Lower lobe of right lung (tissue), 2 donors: ENCODE data around the gene CCP110. TPM values are rescaled to one million over a fixed set of nuclear protein-coding genes. Genes with fewer than 3 reads are reported as not detected.

Experiments used
- ATAC-seq, 2 donors: fragments of 200-7000 bp; cut with Tn5 transposase; one replicate each; pipeline ENCODE4 v1.9.1; 2020 to 2022; ENCODE audit warnings: mild to moderate bottlenecking in 2 of 2, moderate library complexity in 2 of 2
- DNase-seq: peaks from one replicate; pipeline ENCODE4 v3.0.0-alpha.2; 2020
- H3K27ac ChIP-seq: fragments of 200-600 bp; one replicate; pipeline ENCODE4 v1.8.0; 2022
- H3K27me3 ChIP-seq: fragments of 200-600 bp; one replicate; pipeline ENCODE4 v1.8.0; 2022; ENCODE audit warnings: low read depth
- H3K36me3 ChIP-seq: fragments of 200-600 bp; one replicate; pipeline ENCODE4 v1.8.0; 2022; ENCODE audit warnings: mild to moderate bottlenecking
- H3K4me1 ChIP-seq: fragments of 200-600 bp; one replicate; pipeline ENCODE4 v1.8.0; 2022
- H3K4me3 ChIP-seq: fragments of 200-600 bp; one replicate; pipeline ENCODE4 v1.8.0; 2022; ENCODE audit warnings: mild to moderate bottlenecking
- H3K9me3 ChIP-seq: fragments of 200-600 bp; one replicate; pipeline ENCODE4 v1.8.0; 2022
- intact Hi-C: fragments of 100-400 bp; cut with DNase I; formaldehyde crosslinking; loops from one replicate; pipeline ENCODE4 v1.11.0; 2022
- total RNA-seq: library from RNA; stranded (reverse); fragmentation: NEBNext Ultra II Directional; extraction: Animal tissue kit (Norgen Biotek cat#: 25700); gene quantifications from one replicate; pipeline ENCODE4 v1.2.1, GENCODE V29; 2021
- TF ChIP-seq, protein P1 (sequence below): fragments of 200-600 bp; IDR thresholded peaks from one replicate; pipeline ENCODE4 v1.8.0; 2022; ENCODE audit warnings: antibody characterized with exemption, mild to moderate bottlenecking
- donor health status: DM: no; HTN: yes; CAD: no; lungs with severe emphysema.

CCP110 gene
- total RNA-seq, 1 donor from 2014 or later, result 23.9 TPM

DNA sequence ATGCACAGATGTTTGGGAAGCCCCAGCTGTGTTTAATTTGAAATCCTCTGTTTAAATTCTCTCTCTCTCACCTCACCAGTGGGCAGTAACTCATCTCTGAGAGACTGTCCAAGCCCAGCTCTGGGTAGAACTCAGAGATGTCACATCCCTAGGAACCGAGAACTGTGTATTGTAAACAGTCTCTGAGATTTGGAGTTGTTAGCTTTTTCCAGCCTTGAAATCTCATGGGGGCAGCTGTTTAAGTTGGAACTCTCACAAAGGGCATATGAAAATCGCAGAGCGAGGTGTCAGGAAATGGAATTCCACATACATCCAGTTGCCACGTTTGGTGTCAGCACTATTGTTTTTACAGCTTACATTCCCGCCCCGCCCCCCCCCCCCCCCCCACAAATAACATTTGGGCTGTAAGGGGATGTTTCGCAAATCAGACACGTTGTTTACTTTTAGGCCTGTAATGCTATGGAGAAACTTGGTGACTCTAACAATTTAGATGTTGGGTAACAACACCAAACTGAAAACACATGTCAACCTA lies 66.1 kb downstream of the CCP110 start:
- Histone ChIP-seq H3K27ac (no peak overlapping the region), H3K36me3 (peaks cover 77% of the 10 kb centered on the region)
- DNase-seq, result no peak

DNA sequence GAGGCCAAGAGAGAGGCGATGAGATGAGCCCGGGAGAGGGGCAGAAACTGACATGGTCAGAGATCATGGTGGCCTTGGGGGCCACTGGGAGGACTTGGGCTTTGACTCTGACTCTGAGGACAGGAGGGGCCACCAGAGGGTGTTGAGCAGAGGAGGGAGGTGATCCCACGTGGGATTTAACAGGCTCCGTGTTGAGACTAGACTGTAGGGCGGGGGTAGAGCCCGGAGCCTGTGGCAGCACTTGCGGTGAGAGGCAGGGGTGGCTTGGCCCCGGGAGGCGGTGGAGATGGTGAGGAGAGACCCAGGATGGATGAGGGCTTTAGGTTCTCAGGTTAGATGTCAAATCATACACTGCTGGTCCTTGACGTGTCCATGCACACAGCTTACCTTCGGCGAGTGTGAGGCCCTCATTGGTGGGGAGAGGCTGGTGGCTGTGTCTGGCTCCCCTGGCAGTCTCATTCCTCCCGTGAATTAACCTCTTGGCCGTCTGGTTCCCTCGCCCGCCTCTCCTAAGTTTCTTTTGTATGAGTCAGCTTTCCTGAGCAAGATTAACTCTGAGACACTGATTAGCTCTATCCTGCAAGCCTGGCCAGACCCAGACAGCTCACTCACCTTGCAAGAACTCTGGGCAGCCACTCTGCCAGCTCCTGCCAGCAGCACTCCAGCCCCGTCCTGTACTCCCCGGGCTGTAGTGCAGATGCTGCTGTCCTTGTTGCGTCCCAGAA lies 71.5 kb downstream of the CCP110 start:
- peak in 1 of 2 donors; percentile 68 for ATAC-seq
- H3K4me3 ChIP-seq, result no peak overlapping the region
- no peak for DNase-seq
- TF ChIP-seq, protein P1, sequence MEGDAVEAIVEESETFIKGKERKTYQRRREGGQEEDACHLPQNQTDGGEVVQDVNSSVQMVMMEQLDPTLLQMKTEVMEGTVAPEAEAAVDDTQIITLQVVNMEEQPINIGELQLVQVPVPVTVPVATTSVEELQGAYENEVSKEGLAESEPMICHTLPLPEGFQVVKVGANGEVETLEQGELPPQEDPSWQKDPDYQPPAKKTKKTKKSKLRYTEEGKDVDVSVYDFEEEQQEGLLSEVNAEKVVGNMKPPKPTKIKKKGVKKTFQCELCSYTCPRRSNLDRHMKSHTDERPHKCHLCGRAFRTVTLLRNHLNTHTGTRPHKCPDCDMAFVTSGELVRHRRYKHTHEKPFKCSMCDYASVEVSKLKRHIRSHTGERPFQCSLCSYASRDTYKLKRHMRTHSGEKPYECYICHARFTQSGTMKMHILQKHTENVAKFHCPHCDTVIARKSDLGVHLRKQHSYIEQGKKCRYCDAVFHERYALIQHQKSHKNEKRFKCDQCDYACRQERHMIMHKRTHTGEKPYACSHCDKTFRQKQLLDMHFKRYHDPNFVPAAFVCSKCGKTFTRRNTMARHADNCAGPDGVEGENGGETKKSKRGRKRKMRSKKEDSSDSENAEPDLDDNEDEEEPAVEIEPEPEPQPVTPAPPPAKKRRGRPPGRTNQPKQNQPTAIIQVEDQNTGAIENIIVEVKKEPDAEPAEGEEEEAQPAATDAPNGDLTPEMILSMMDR, result no peak
- H3K27me3 ChIP-seq, result no peaks in the 10 kb centered on the region
- no peak overlapping the region for H3K27ac ChIP-seq
- H3K4me1 ChIP-seq, result no peaks in the 10 kb centered on the region
- peaks cover 88% of the 10 kb centered on the region for H3K36me3 ChIP-seq
- intact Hi-C loops, result no loop called here
- H3K9me3 ChIP-seq, result no peaks in the 10 kb centered on the region

More for the DNA sequence above, 66.1 kb downstream of the CCP110 start:
- H3K27me3 ChIP-seq, result no peaks in the 10 kb centered on the region
- no peaks in the 10 kb centered on the region for H3K9me3 ChIP-seq
- no peak for ATAC-seq
- intact Hi-C loops, result no loop called here
- TF ChIP-seq, protein P1, result no peak
- H3K4me3 ChIP-seq, result no peak overlapping the region
- no peaks in the 10 kb centered on the region for H3K4me1 ChIP-seq

GRCh38 chr16:19598805-19599510 lies 75.2 kb downstream of the CCP110 start:
- no peak overlapping the region for H3K27ac ChIP-seq
- H3K27me3 ChIP-seq, result no peaks in the 10 kb centered on the region
- H3K36me3 ChIP-seq, result peaks cover 90% of the 10 kb centered on the region
- H3K4me1 ChIP-seq, result no peaks in the 10 kb centered on the region
- TF ChIP-seq, protein P1, result no peak
- no peak overlapping the region for H3K4me3 ChIP-seq
- intact Hi-C loops, result no loop called here
- H3K9me3 ChIP-seq, result no peaks in the 10 kb centered on the region
- DNase-seq, result no peak
- no peak for ATAC-seq

DNA sequence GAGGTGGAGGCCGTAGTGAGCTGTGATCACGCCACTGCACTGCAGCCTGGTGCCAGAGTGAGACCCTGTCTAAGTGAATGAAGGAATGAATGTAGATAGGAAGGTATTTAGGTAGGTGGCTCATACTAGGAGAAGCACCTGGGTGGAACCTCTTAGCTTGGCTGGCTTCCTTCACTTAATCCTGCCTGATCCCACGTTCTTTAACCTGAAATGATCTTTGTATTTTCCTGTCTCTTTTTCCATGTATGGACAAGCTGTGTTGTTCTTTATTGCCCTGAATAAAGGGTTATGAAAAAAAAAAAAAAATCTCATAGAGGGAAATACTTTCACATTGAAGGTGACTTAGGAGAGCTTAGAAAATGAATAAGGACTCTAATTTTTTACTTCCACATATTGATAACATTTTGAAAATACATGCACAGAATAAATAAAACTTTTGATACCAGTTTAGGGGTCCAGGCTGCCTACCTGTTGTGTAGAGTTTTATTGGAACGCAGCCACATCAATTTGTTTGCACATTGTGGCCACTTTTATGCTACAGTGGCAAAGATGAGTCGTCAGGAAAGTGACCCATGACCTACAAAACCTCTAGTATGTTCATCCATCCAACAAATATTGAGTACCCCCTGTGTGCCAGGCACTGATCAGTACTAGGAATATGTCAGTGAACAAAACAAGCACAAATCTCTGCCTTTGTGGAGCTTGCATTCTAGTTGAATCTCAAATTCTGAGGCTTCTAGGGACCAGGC lies 76.4 kb downstream of the CCP110 start:
- Histone ChIP-seq H3K27me3 (no peaks in the 10 kb centered on the region), H3K27ac (no peak overlapping the region), H3K9me3 (no peaks in the 10 kb centered on the region), H3K4me3 (no peak overlapping the region), H3K36me3 (peaks cover 88% of the 10 kb centered on the region), H3K4me1 (no peaks in the 10 kb centered on the region)
- ATAC-seq, result no peak
- no peak for DNase-seq
- intact Hi-C loops, result no loop called here
- TF ChIP-seq, protein P1, result no peak

DNA sequence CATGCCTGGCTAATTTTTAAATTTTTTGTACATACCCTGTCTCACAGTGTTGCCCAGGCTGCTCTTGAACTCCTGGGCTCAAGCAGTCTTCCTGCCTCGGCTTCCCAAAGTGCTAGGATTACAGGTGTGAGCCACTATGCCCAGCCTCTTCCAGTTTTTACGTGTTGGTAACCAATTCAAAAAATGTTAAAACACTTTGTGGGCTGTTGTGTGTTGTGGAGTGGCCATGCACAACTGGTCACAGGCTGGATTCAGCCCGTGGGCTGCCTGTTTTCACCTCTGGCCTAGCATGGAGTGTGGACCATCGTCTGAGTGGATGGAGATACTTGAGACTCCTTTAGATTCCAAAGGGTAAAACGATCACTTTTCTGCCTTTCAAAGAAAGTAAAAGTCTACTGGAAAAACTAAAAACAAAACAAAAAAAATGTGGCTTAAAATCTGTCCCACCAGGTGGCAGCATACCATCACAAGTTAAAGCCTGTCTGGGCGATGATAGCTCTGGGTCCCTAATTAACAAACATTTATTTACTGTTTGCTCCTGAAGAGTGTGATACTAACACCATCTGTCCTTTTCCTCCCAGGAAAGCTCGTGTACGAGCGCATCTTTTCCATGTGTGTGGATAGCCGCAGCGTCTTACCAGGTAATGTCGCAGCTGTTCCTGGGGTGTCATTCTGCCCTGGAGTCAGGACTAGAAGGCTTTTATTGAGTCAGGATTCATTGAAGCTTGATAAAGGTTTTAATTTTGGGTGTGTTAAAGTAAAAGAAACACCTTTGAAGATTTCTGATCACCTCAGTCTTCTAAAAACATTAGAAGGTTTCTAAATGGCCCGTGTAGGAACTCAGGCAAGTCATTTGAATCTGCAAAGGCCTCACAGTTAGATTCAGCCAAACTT lies 77.6 kb downstream of the CCP110 start:
- no peaks in the 10 kb centered on the region for H3K27me3 ChIP-seq

More for the DNA sequence above, 77.6 kb downstream of the CCP110 start:
- intact Hi-C loops, result no loop called here
- no peak overlapping the region for H3K4me3 ChIP-seq
- H3K27ac ChIP-seq, result no peak overlapping the region
- ATAC-seq (no peak), DNase-seq (no peak)
- H3K36me3 ChIP-seq, result peaks cover 81% of the 10 kb centered on the region
- H3K9me3 ChIP-seq, result no peaks in the 10 kb centered on the region
- H3K4me1 ChIP-seq, result no peaks in the 10 kb centered on the region
- TF ChIP-seq, protein P1, result peak; percentile 58
